ENCODE measurements around the gene PRELID3B.

The PRELID3B gene

DNA sequence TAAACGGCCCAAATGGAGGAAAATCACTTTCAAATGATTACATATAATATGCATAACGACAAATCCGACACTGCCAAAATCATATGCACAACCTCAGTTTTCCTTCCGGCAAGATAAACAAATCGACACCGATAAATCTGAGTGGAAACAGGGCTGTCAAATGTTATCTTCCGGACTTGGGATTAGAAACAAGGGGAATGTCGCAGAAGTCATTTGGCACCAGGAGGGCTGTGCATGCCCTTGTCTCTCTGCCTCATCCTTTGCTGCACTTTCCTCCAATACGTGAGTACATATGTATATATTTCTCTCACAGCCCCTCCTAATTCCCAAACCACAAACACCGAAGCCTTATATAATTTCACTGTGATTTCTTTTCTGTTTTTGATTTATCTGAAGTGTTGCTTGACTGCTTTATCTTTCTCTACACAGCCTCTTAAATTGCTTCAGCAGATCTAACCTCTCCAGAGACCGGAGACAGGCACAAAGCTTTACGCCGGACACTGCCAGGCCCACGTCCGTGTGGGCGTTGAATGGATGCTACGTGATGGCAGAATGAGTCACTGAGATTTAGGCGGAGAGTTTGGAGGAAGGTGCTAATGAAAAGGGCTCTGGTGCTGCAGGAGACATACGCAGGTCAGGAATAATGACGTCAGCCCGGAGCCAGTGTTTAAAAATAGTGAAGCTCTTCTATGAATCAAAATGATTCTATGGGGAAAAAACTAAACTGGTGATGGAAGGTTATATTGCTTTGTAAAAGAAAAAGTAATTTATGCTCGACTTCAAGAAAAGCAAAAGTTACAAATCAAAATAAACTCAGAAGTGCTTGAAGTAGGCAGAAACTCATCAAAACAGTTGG, 21.0 kb upstream of the PRELID3B start:
- no peak overlapping the region for H3K4me2 ChIP-seq (ENCODE audit: low read depth, low read length, poor library complexity, severe bottlenecking)
- no peaks in the 10 kb centered on the region for H4K20me1 ChIP-seq (ENCODE audit: insufficient read depth, low read length, poor library complexity, severe bottlenecking)
- no peak overlapping the region for H2AFZ ChIP-seq (ENCODE audit: low read length)
- peaks cover 8% of the 10 kb centered on the region for H3K27me3 ChIP-seq (ENCODE audit: insufficient read depth, low read length, poor library complexity, severe bottlenecking)
- H3K9me3 ChIP-seq (ENCODE audit: insufficient read depth, low read depth, low read length) = no peaks in the 10 kb centered on the region
- no peaks in the 10 kb centered on the region for H3F3A ChIP-seq (ENCODE audit: low read depth)
- no peaks in the 10 kb centered on the region for H3K4me1 ChIP-seq (ENCODE audit: insufficient read depth, low read length, poor library complexity, severe bottlenecking)
- H3K79me2 ChIP-seq (ENCODE audit: insufficient read depth, low read length) = no peaks in the 10 kb centered on the region
- no peak for TF ChIP-seq EZH2phosphoT487 (IDR thresholded peaks at IDR 0.05; ENCODE audit: borderline replicate concordance)
- TF ChIP-seq, protein P1, sequence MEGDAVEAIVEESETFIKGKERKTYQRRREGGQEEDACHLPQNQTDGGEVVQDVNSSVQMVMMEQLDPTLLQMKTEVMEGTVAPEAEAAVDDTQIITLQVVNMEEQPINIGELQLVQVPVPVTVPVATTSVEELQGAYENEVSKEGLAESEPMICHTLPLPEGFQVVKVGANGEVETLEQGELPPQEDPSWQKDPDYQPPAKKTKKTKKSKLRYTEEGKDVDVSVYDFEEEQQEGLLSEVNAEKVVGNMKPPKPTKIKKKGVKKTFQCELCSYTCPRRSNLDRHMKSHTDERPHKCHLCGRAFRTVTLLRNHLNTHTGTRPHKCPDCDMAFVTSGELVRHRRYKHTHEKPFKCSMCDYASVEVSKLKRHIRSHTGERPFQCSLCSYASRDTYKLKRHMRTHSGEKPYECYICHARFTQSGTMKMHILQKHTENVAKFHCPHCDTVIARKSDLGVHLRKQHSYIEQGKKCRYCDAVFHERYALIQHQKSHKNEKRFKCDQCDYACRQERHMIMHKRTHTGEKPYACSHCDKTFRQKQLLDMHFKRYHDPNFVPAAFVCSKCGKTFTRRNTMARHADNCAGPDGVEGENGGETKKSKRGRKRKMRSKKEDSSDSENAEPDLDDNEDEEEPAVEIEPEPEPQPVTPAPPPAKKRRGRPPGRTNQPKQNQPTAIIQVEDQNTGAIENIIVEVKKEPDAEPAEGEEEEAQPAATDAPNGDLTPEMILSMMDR (conservative IDR thresholded peaks at IDR 0.05; ENCODE audit: low read length) = no peak
- H3K4me3 ChIP-seq (ENCODE audit: low read length, poor library complexity, severe bottlenecking) = no peak overlapping the region
- H3K9me2 ChIP-seq (replicated peaks; ENCODE audit: low read depth, low read length) = no peaks in the 10 kb centered on the region
- no peak overlapping the region for H3K9ac ChIP-seq (ENCODE audit: low read depth, low read length, poor library complexity, severe bottlenecking)
- no peaks in the 10 kb centered on the region for H3K36me3 ChIP-seq (ENCODE audit: insufficient read depth, low read length)

DNA sequence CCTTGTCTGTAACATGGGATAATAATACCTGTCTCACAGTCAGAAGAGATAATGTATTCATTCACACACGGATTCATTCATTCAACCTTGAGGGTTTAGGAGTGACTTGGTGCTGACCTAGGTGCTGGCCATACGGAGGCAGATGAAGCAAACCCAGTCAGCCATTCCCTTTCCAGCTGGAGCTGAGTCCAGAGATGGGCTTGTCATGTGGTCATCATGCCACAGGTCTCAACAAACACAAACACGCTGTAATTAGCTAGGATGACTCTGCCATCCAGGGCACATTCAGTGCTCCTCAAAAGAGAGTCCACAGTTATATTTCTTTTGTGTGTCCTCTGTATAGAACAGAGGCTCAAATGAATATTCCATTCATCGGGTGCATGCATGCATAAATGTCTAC, 19.5 kb upstream of the PRELID3B start:
- TF ChIP-seq, protein P1 (conservative IDR thresholded peaks at IDR 0.05; ENCODE audit: low read length) = no peak
- TF ChIP-seq EZH2phosphoT487 (IDR thresholded peaks at IDR 0.05; ENCODE audit: borderline replicate concordance) = no peak
- no peaks in the 10 kb centered on the region for H3K9me3 ChIP-seq (ENCODE audit: insufficient read depth, low read depth, low read length)
- no peaks in the 10 kb centered on the region for H4K20me1 ChIP-seq (ENCODE audit: insufficient read depth, low read length, poor library complexity, severe bottlenecking)
- H3K4me1 ChIP-seq (ENCODE audit: insufficient read depth, low read length, poor library complexity, severe bottlenecking) = no peaks in the 10 kb centered on the region
- H2AFZ ChIP-seq (ENCODE audit: low read length) = no peak overlapping the region
- H3K27me3 ChIP-seq (ENCODE audit: insufficient read depth, low read length, poor library complexity, severe bottlenecking) = peaks cover 8% of the 10 kb centered on the region
- no peak overlapping the region for H3K4me3 ChIP-seq (ENCODE audit: low read length, poor library complexity, severe bottlenecking)
- no peak overlapping the region for H3K4me2 ChIP-seq (ENCODE audit: low read depth, low read length, poor library complexity, severe bottlenecking)
- no peaks in the 10 kb centered on the region for H3K79me2 ChIP-seq (ENCODE audit: insufficient read depth, low read length)
- H3K36me3 ChIP-seq (ENCODE audit: insufficient read depth, low read length) = no peaks in the 10 kb centered on the region
- no peaks in the 10 kb centered on the region for H3K9me2 ChIP-seq (replicated peaks; ENCODE audit: low read depth, low read length)
- no peak overlapping the region for H3K9ac ChIP-seq (ENCODE audit: low read depth, low read length, poor library complexity, severe bottlenecking)
- no peaks in the 10 kb centered on the region for H3F3A ChIP-seq (ENCODE audit: low read depth)

GRCh38 chr20:59055302-59055701, 12.7 kb upstream of the PRELID3B start:
- Histone ChIP-seq H3F3A (ENCODE audit: low read depth) (no peaks in the 10 kb centered on the region), H4K20me1 (ENCODE audit: insufficient read depth, low read length, poor library complexity, severe bottlenecking) (no peaks in the 10 kb centered on the region), H3K9me3 (ENCODE audit: insufficient read depth, low read depth, low read length) (no peaks in the 10 kb centered on the region), H3K27me3 (ENCODE audit: insufficient read depth, low read length, poor library complexity, severe bottlenecking) (peaks cover 4% of the 10 kb centered on the region), H2AFZ (ENCODE audit: low read length) (no peak overlapping the region), H3K9me2 (replicated peaks; ENCODE audit: low read depth, low read length) (no peaks in the 10 kb centered on the region), H3K79me2 (ENCODE audit: insufficient read depth, low read length) (no peaks in the 10 kb centered on the region), H3K4me1 (ENCODE audit: insufficient read depth, low read length, poor library complexity, severe bottlenecking) (no peaks in the 10 kb centered on the region), H3K36me3 (ENCODE audit: insufficient read depth, low read length) (no peaks in the 10 kb centered on the region), H3K9ac (ENCODE audit: low read depth, low read length, poor library complexity, severe bottlenecking) (no peak overlapping the region), H3K4me3 (ENCODE audit: low read length, poor library complexity, severe bottlenecking) (no peak overlapping the region), H3K4me2 (ENCODE audit: low read depth, low read length, poor library complexity, severe bottlenecking) (no peak overlapping the region)
- TF ChIP-seq EZH2phosphoT487 (IDR thresholded peaks at IDR 0.05; ENCODE audit: borderline replicate concordance) = no peak
- TF ChIP-seq, protein P1 (conservative IDR thresholded peaks at IDR 0.05; ENCODE audit: low read length) = peak; percentile 52

Measured in Loucy (cell line).